SK-N-SH (cell line): ENCODE measurements around the gene JAZF1. TPM values are rescaled to one million over a fixed set of nuclear protein-coding genes. Genes with fewer than 3 reads are reported as not detected.
A peak's percentile ranks its signal among the peaks of the same experiment; 100 is the strongest.

Experiments
- CTCF ChIA-PET: fragments of 300-600, 350-600 bp; formaldehyde crosslinking; extraction: SDS; loops from one replicate; lab custom pipeline; 2021; lab: Yijun Ruan, JAX
- POLR2A ChIA-PET: fragments of 350-600 bp; sonication (Branson Sonifier 250); formaldehyde crosslinking; extraction: SDS; loops from one replicate; lab custom pipeline; 2020; ENCODE audit warnings: antibody characterized with exemption, inconsistent platforms; lab: Yijun Ruan, JAX
- DNase-seq: peaks from one replicate; pipeline ENCODE4 v3.0.0; 2012
- H2AFZ ChIP-seq: fragments of 200-600 bp; sonication (generic); 2 replicates; pipeline ENCODE4 v1.8.1; 2016; ENCODE audit warnings: antibody characterized with exemption, mild to moderate bottlenecking, low read depth
- H3F3A ChIP-seq: fragments of 200-600 bp; sonication (generic); replicated peaks from 2 replicates; pipeline ENCODE3; 2016; ENCODE audit warnings: antibody characterized with exemption, mild to moderate bottlenecking; ENCODE audit not compliant: insufficient read depth
- H3K27ac ChIP-seq, 2 experiments: fragments of 200-500 bp in 1 of 2; fragments of 200-600 bp in 1 of 2; sonication (Bioruptor generic) in 1 of 2; sonication (generic), shearing (Covaris generic) in 1 of 2; 2 replicates each; pipeline versions ENCODE4 v1.5.1 to v1.6.1; 2014 to 2016; ENCODE audit warnings: low read depth in 2 of 2, inconsistent platforms in 1 of 2, low read length in 1 of 2, mild to moderate bottlenecking in 1 of 2, mixed read lengths in 1 of 2
- H3K27me3 ChIP-seq: fragments of 200-600 bp; sonication (generic), shearing (Covaris generic); 2 replicates; pipeline ENCODE4 v1.6.1; 2016; ENCODE audit warnings: mixed run types; ENCODE audit not compliant: insufficient read depth
- H3K36me3 ChIP-seq, 2 experiments: fragments of 200-500 bp in 1 of 2; fragments of 200-600 bp in 1 of 2; sonication (Bioruptor generic) in 1 of 2; sonication (generic) in 1 of 2; replicated peaks in 1 of 2; 2 replicates each; pipeline versions ENCODE3 to v1.5.1; 2014 to 2016; ENCODE audit warnings: low read length in 1 of 2, mild to moderate bottlenecking in 1 of 2; ENCODE audit not compliant: insufficient read depth in 2 of 2, control insufficient read depth in 1 of 2
- H3K4me1 ChIP-seq, 2 experiments: fragments of 200-500 bp in 1 of 2; fragments of 200-600 bp in 1 of 2; sonication (Bioruptor generic) in 1 of 2; sonication (generic), shearing (Covaris generic) in 1 of 2; 2 replicates each; pipeline versions ENCODE4 v1.5.1 to v1.6.1; 2014 to 2016; ENCODE audit warnings: low read depth in 1 of 2, low read length in 1 of 2, mixed run types in 1 of 2; ENCODE audit not compliant: insufficient read depth in 2 of 2, control insufficient read depth in 1 of 2
- H3K4me2 ChIP-seq: fragments of 200-600 bp; sonication (generic), shearing (Covaris generic); 2 replicates; pipeline ENCODE4 v1.6.1; 2017; ENCODE audit warnings: mixed run types
- H3K4me3 ChIP-seq, 2 experiments: fragments of 200-500 bp in 1 of 2; fragments of 200-600 bp in 1 of 2; sonication (Bioruptor generic) in 1 of 2; sonication (generic), shearing (Covaris generic) in 1 of 2; 2 replicates each; pipeline versions ENCODE4 v1.5.1 to v1.8.1; 2014 to 2016; ENCODE audit warnings: low read depth in 2 of 2, inconsistent platforms in 1 of 2, low read length in 1 of 2, mild to moderate bottlenecking in 1 of 2, mixed read lengths in 1 of 2, moderate library complexity in 1 of 2
- H3K79me2 ChIP-seq: fragments of 200-600 bp; sonication (generic); 2 replicates; pipeline ENCODE4 v1.8.1; 2017; ENCODE audit warnings: mild to moderate bottlenecking; ENCODE audit not compliant: insufficient read depth
- H3K9ac ChIP-seq: fragments of 200-600 bp; sonication (generic); 2 replicates; pipeline ENCODE4 v1.6.1; 2017; ENCODE audit warnings: mixed run types
- H3K9me2 ChIP-seq: fragments of 200-600 bp; sonication (generic); 2 replicates; pipeline ENCODE4 v1.6.1; 2017; ENCODE audit warnings: mixed run types
- H3K9me3 ChIP-seq: fragments of 200-600 bp; sonication (generic); 2 replicates; pipeline ENCODE4 v1.6.1; 2017; ENCODE audit warnings: mixed run types, mild to moderate bottlenecking, moderate library complexity
- H4K20me1 ChIP-seq: fragments of 200-600 bp; sonication (generic); 2 replicates; pipeline ENCODE4 v1.6.1; 2017; ENCODE audit warnings: mild to moderate bottlenecking, mixed run types; ENCODE audit not compliant: insufficient read depth
- CHD2 ChIP-seq: fragments of 150-350 bp; IDR thresholded peaks from 2 replicates; pipeline ENCODE4 v1.6.1; 2018; ENCODE audit warnings: low read length; ENCODE audit not compliant: partially characterized antibody
- EP300 ChIP-seq, 2 experiments: IDR thresholded peaks; 2 replicates each; pipeline versions ENCODE4 v1.4.0 to v1.6.1; 2012; ENCODE audit warnings: borderline replicate concordance in 1 of 2, low read depth in 1 of 2, low read length in 1 of 2
- EZH2phosphoT487 ChIP-seq: fragments of 200-600 bp; sonication (generic); IDR thresholded peaks from 2 replicates; pipeline ENCODE4 v1.6.1; 2017; ENCODE audit warnings: low read depth, mixed run types, mild to moderate bottlenecking, antibody characterized with exemption, moderate library complexity, borderline replicate concordance
- FOSL2 ChIP-seq: IDR thresholded peaks from 2 replicates; pipeline ENCODE4 v1.4.0; 2012; ENCODE audit warnings: low read depth, mild to moderate bottlenecking, moderate library complexity, borderline replicate concordance
- FOXJ3 ChIP-seq: sonication (generic); formaldehyde crosslinking; IDR thresholded peaks from 2 replicates; pipeline ENCODE4 v1.5.1; 2020; ENCODE audit warnings: mild to moderate bottlenecking, missing genetic modification reagents
- GABPA ChIP-seq: IDR thresholded peaks from 2 replicates; pipeline ENCODE4 v1.4.0; 2012; ENCODE audit warnings: low read depth, mild to moderate bottlenecking
- JUND ChIP-seq: IDR thresholded peaks from 2 replicates; pipeline ENCODE4 v1.4.0; 2012
- MXI1 ChIP-seq: IDR thresholded peaks from 2 replicates; pipeline ENCODE4 v1.6.1; 2012; ENCODE audit warnings: mild to moderate bottlenecking, low read depth, low read length, improper control_type of control experiment
- NFIC ChIP-seq: IDR thresholded peaks from 2 replicates; pipeline ENCODE4 v1.4.0; 2012; ENCODE audit warnings: borderline replicate concordance
- NRF1 ChIP-seq: IDR thresholded peaks from 2 replicates; pipeline ENCODE4 v1.6.1; 2012; ENCODE audit warnings: low read depth, mild to moderate bottlenecking, low read length
- POLR2AphosphoS5 ChIP-seq: IDR thresholded peaks from 2 replicates; pipeline ENCODE4 v1.6.1; 2012; ENCODE audit warnings: low read depth, low read length
- RXRA ChIP-seq: IDR thresholded peaks from 2 replicates; pipeline ENCODE4 v1.4.0; 2012; ENCODE audit warnings: low read depth, mild to moderate bottlenecking, borderline replicate concordance
- SMC3 ChIP-seq: IDR thresholded peaks from 2 replicates; pipeline ENCODE4 v1.6.1; 2012; ENCODE audit warnings: low read depth, low read length, improper control_type of control experiment
- TEAD4 ChIP-seq: IDR thresholded peaks from 2 replicates; pipeline ENCODE4 v1.4.0; 2012; ENCODE audit warnings: mild to moderate bottlenecking, borderline replicate concordance; ENCODE audit not compliant: insufficient read depth
- WGBS: methylation state at CpG from one replicate; pipeline ENCODE4 v1.1.6; 2017; ENCODE audit warnings: low lambda C conversion rate; 5-methylcytosine and 5-hydroxymethylcytosine counted together
- polyA plus RNA-seq, 3 experiments: library from polyadenylated mRNA; depleted of rRNA; stranded (reverse); fragments of >200 nt; gene quantifications; 2 replicates each; pipeline ENCODE4 v1.2.3, GENCODE V29; 2012
- TF ChIP-seq, protein P1 (sequence below): fragments of 150-350 bp; IDR thresholded peaks from 2 replicates; pipeline ENCODE4 v1.6.1; 2017; ENCODE audit warnings: antibody characterized with exemption, low read length, low read depth, borderline replicate concordance
- TF ChIP-seq, protein P2 (sequence below): IDR thresholded peaks from 2 replicates; pipeline ENCODE4; 2012
- TF ChIP-seq, protein P3 (sequence below): IDR thresholded peaks from 2 replicates; pipeline ENCODE4 v1.4.0; 2012; ENCODE audit warnings: low read depth, borderline replicate concordance
- TF ChIP-seq, protein P4 (sequence below): fragments of 150-350 bp; IDR thresholded peaks from 2 replicates; pipeline ENCODE4 v1.6.1; 2016; ENCODE audit warnings: mild to moderate bottlenecking, low read depth, low read length
- TF ChIP-seq, protein P5 (sequence below): IDR thresholded peaks from 2 replicates; pipeline ENCODE4 v1.6.1; 2012; ENCODE audit warnings: mild to moderate bottlenecking, low read depth, low read length, moderate library complexity

The JAZF1 gene
- polyA plus RNA-seq, 1 of the 3 experiments (the other 2 are of a cell fraction) = 1.7 TPM

DNA sequence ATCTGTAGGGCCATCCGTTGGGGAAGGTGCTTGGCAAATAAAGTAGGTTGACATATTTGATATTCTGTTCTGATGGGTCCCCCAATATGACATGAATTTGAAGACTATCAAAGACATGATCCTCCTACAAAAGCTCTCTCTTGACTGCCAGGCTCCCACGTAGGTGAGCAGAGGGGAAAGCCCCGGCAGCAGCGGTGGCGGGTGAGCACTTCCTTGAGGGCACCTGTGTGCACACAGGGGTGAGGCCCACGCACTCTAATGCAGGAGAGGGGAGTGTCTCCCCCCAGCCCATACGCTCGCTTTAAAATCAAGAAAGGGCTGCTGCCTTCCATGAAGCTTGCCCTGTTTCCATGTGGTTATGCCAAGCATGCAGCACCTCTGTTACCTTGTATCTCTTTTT, 340.3 kb downstream of the JAZF1 start:
- Histone ChIP-seq H3K27me3 (no peaks in the 10 kb centered on the region), H3K9me2 (no peaks in the 10 kb centered on the region), H3K4me1 (no peaks in the 10 kb centered on the region), H3K4me2 (no peak overlapping the region), H3K9me3 (no peaks in the 10 kb centered on the region), H4K20me1 (no peaks in the 10 kb centered on the region), H3K36me3 (no peaks in the 10 kb centered on the region), H3K9ac (no peak overlapping the region), H2AFZ (no peak overlapping the region), H3K27ac (no peak overlapping the region), H3K79me2 (no peaks in the 10 kb centered on the region), H3K4me3 (no peak overlapping the region), H3F3A (no peaks in the 10 kb centered on the region)
- POLR2A ChIA-PET = no interaction called here
- TF ChIP-seq SMC3 (no peak), JUND (no peak), GABPA (no peak), CHD2 (no peak), EP300 (IDR thresholded peaks at IDR 0.05; ENCODE audit: borderline replicate concordance in 1 of 2, low read depth in 1 of 2, low read length in 1 of 2) (no peak), RXRA (no peak), MXI1 (no peak), NRF1 (no peak), TEAD4 (no peak), POLR2AphosphoS5 (no peak), NFIC (no peak), EZH2phosphoT487 (no peak), FOXJ3 (CRISPR knock-in tag) (no peak), FOSL2 (no peak)
- TF ChIP-seq, protein P1, sequence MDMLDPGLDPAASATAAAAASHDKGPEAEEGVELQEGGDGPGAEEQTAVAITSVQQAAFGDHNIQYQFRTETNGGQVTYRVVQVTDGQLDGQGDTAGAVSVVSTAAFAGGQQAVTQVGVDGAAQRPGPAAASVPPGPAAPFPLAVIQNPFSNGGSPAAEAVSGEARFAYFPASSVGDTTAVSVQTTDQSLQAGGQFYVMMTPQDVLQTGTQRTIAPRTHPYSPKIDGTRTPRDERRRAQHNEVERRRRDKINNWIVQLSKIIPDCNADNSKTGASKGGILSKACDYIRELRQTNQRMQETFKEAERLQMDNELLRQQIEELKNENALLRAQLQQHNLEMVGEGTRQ = no peak
- TF ChIP-seq, protein P2, sequence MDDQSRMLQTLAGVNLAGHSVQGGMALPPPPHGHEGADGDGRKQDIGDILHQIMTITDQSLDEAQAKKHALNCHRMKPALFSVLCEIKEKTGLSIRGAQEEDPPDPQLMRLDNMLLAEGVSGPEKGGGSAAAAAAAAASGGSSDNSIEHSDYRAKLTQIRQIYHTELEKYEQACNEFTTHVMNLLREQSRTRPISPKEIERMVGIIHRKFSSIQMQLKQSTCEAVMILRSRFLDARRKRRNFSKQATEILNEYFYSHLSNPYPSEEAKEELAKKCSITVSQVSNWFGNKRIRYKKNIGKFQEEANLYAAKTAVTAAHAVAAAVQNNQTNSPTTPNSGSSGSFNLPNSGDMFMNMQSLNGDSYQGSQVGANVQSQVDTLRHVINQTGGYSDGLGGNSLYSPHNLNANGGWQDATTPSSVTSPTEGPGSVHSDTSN = no peak
- TF ChIP-seq, protein P3, sequence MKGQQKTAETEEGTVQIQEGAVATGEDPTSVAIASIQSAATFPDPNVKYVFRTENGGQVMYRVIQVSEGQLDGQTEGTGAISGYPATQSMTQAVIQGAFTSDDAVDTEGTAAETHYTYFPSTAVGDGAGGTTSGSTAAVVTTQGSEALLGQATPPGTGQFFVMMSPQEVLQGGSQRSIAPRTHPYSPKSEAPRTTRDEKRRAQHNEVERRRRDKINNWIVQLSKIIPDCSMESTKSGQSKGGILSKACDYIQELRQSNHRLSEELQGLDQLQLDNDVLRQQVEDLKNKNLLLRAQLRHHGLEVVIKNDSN = no peak
- TF ChIP-seq, protein P4, sequence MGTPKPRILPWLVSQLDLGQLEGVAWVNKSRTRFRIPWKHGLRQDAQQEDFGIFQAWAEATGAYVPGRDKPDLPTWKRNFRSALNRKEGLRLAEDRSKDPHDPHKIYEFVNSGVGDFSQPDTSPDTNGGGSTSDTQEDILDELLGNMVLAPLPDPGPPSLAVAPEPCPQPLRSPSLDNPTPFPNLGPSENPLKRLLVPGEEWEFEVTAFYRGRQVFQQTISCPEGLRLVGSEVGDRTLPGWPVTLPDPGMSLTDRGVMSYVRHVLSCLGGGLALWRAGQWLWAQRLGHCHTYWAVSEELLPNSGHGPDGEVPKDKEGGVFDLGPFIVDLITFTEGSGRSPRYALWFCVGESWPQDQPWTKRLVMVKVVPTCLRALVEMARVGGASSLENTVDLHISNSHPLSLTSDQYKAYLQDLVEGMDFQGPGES = no peak
- TF ChIP-seq, protein P5, sequence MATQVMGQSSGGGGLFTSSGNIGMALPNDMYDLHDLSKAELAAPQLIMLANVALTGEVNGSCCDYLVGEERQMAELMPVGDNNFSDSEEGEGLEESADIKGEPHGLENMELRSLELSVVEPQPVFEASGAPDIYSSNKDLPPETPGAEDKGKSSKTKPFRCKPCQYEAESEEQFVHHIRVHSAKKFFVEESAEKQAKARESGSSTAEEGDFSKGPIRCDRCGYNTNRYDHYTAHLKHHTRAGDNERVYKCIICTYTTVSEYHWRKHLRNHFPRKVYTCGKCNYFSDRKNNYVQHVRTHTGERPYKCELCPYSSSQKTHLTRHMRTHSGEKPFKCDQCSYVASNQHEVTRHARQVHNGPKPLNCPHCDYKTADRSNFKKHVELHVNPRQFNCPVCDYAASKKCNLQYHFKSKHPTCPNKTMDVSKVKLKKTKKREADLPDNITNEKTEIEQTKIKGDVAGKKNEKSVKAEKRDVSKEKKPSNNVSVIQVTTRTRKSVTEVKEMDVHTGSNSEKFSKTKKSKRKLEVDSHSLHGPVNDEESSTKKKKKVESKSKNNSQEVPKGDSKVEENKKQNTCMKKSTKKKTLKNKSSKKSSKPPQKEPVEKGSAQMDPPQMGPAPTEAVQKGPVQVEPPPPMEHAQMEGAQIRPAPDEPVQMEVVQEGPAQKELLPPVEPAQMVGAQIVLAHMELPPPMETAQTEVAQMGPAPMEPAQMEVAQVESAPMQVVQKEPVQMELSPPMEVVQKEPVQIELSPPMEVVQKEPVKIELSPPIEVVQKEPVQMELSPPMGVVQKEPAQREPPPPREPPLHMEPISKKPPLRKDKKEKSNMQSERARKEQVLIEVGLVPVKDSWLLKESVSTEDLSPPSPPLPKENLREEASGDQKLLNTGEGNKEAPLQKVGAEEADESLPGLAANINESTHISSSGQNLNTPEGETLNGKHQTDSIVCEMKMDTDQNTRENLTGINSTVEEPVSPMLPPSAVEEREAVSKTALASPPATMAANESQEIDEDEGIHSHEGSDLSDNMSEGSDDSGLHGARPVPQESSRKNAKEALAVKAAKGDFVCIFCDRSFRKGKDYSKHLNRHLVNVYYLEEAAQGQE = no peak
- CTCF ChIA-PET = interaction anchor here (0.9 to 1.7 kb wide), 3 partner anchors 19 to 95 kb away, joined by 3 to 4 read pairs (median 4); no protein-coding TSS in a partner anchor
- WGBS = 94% methylated on average over 8 of the region's 8 CpGs
- DNase-seq = peak; percentile 27
